GM12878 (cell line): Measurements from ENCODE around the gene PDILT. TPM values are rescaled to one million over a fixed set of nuclear protein-coding genes. Genes with fewer than 3 reads are reported as not detected.

Source experiments
- ATAC-seq: fragments of 200-7000 bp; cut with Tn5 transposase; 3 replicates; pipeline ENCODE4 v1.9.1; 2020; ENCODE audit warnings: mild to moderate bottlenecking, moderate library complexity
- BruUV-seq: library from RNA; stranded (reverse); fragments of 400-500 nt; replicated peaks from 2 replicates; lab custom pipeline; 2021; lab: Mats Ljungman, UMichigan
- CTCF ChIA-PET: fragments of 300-600 bp; sonication (Branson Sonifier 250); formaldehyde crosslinking; extraction: SDS; loops from one replicate; lab custom pipeline; 2021; ENCODE audit warnings: inconsistent platforms; lab: Yijun Ruan, JAX
- POLR2A ChIA-PET: fragments of 350-600 bp; formaldehyde crosslinking; extraction: SDS; loops from one replicate; lab custom pipeline; 2021; ENCODE audit warnings: inconsistent platforms; lab: Charles Lee
- RAD21 ChIA-PET: fragments of 300-600 bp; sonication (Branson Sonifier 250); formaldehyde crosslinking; loops from one replicate; lab custom pipeline; 2023; ENCODE audit warnings: antibody characterized with exemption; ENCODE audit not compliant: unreplicated experiment; lab: Charles Lee
- SMC1A ChIA-PET: fragments of 300-600 bp; sonication (Branson Sonifier 250); formaldehyde crosslinking; loops from one replicate; lab custom pipeline; 2023; ENCODE audit not compliant: unreplicated experiment, uncharacterized antibody; lab: Charles Lee
- DNase-seq: peaks from one replicate; pipeline ENCODE4 v3.0.0-alpha.2; 2011; ENCODE audit warnings: low read depth, low spot score
- FAIRE-seq: peaks from 3 replicates; lab custom pipeline; 2011; peaks lifted over from hg19 to GRCh38; lab: Jason Lieb, UNC
- H2AFZ ChIP-seq: 2 replicates; pipeline ENCODE4 v1.6.0; 2011; ENCODE audit warnings: low read depth, low read length, control low read depth; ENCODE audit not compliant: control insufficient read depth
- H3K27ac ChIP-seq: 2 replicates; pipeline ENCODE4 v1.5.1; 2011; ENCODE audit warnings: control low read depth; ENCODE audit not compliant: control insufficient read depth, insufficient read depth
- H3K27me3 ChIP-seq, 2 experiments: replicated peaks in 1 of 2; 2 replicates each; pipeline versions ENCODE4 v1.6.0 to v1.6.1; 2011; ENCODE audit warnings: low read length in 1 of 2; ENCODE audit not compliant: control insufficient read depth in 2 of 2, insufficient read depth in 2 of 2
- H3K36me3 ChIP-seq, 2 experiments: 2 replicates each; pipeline ENCODE4 v1.5.1; 2011; ENCODE audit warnings: low read length in 1 of 2; ENCODE audit not compliant: control insufficient read depth in 2 of 2, insufficient read depth in 2 of 2
- H3K4me1 ChIP-seq: 2 replicates; pipeline ENCODE4 v1.6.1; 2011; ENCODE audit warnings: mild to moderate bottlenecking, low read length, moderate library complexity, mixed read lengths; ENCODE audit not compliant: control insufficient read depth, insufficient read depth
- H3K4me2 ChIP-seq: 2 replicates; pipeline ENCODE4 v1.6.0; 2011; ENCODE audit warnings: control low read depth; ENCODE audit not compliant: control insufficient read depth, insufficient read depth
- H3K4me3 ChIP-seq: fragments of 200-600 bp; sonication (generic); 2 replicates; pipeline ENCODE4 v1.5.1; 2016
- H3K79me2 ChIP-seq: 2 replicates; pipeline ENCODE4 v1.6.0; 2011; ENCODE audit warnings: low read length; ENCODE audit not compliant: control insufficient read depth, insufficient read depth
- H3K9ac ChIP-seq: 2 replicates; pipeline ENCODE4 v1.8.0; 2011; ENCODE audit warnings: low read length, control low read depth, mixed read lengths; ENCODE audit not compliant: control insufficient read depth, insufficient read depth
- H3K9me3 ChIP-seq: replicated peaks from 3 replicates; pipeline ENCODE4 v1.5.1; 2011; ENCODE audit warnings: mild to moderate bottlenecking, low read length; ENCODE audit not compliant: control insufficient read depth, insufficient read depth
- H4K20me1 ChIP-seq: 2 replicates; pipeline ENCODE4 v1.6.0; 2011; ENCODE audit not compliant: control insufficient read depth, insufficient read depth
- DPF2 ChIP-seq: fragments of 450-650 bp; IDR thresholded peaks from 2 replicates; pipeline ENCODE4 v1.6.1; 2017; ENCODE audit warnings: mild to moderate bottlenecking
- FOXK2 ChIP-seq: fragments of 450-650 bp; IDR thresholded peaks from 2 replicates; pipeline ENCODE4 v1.6.1; 2017; ENCODE audit warnings: mild to moderate bottlenecking, moderate library complexity
- GATAD2B ChIP-seq: fragments of 450-650 bp; conservative IDR thresholded peaks from 2 replicates; pipeline ENCODE4 v1.6.1; 2017; ENCODE audit warnings: low read depth, mild to moderate bottlenecking, moderate library complexity
- JUNB ChIP-seq: IDR thresholded peaks from 2 replicates; pipeline ENCODE4 v1.6.1; 2016; ENCODE audit warnings: antibody characterized with exemption, mild to moderate bottlenecking
- KAT2A ChIP-seq: conservative IDR thresholded peaks from 2 replicates; pipeline ENCODE4 v1.6.1; 2011; ENCODE audit warnings: low read depth, low read length; ENCODE audit not compliant: control insufficient read depth
- NFYB ChIP-seq: IDR thresholded peaks from 2 replicates; pipeline ENCODE4 v1.6.1; 2011; ENCODE audit warnings: low read depth, mild to moderate bottlenecking, low read length, improper control_type of control experiment, moderate library complexity; ENCODE audit not compliant: insufficient read depth
- RAD51 ChIP-seq: fragments of 450-650 bp; IDR thresholded peaks from 2 replicates; pipeline ENCODE4 v1.6.1; 2016; ENCODE audit warnings: moderate library complexity, mild to moderate bottlenecking, inconsistent platforms
- SMC3 ChIP-seq: IDR thresholded peaks from 2 replicates; pipeline ENCODE4 v1.6.1; 2011; ENCODE audit warnings: low read length, improper control_type of control experiment, borderline replicate concordance
- SRF ChIP-seq, 2 experiments: IDR thresholded peaks; 2 replicates each; pipeline ENCODE4 v1.6.1; 2011; ENCODE audit warnings: low read depth in 2 of 2, low read length in 2 of 2, mild to moderate bottlenecking in 1 of 2, moderate library complexity in 1 of 2
- ZBED1 ChIP-seq: IDR thresholded peaks from 2 replicates; pipeline ENCODE4 v1.6.1; 2016; ENCODE audit warnings: borderline replicate concordance
- ZSCAN29 ChIP-seq: fragments of 450-650 bp; IDR thresholded peaks from 2 replicates; pipeline ENCODE4 v1.6.1; 2017; ENCODE audit warnings: mild to moderate bottlenecking, moderate library complexity
- WGBS: methylation state at CpG from one replicate; pipeline ENCODE4 v1.1.6; 2016; ENCODE audit warnings: low lambda C conversion rate; ENCODE audit not compliant: insufficient replicate concordance, insufficient coverage; ENCODE audit errors: missing lambda C conversion rate; 5-methylcytosine and 5-hydroxymethylcytosine counted together
- in situ Hi-C: fragments of 300-500 bp; cut with MboI; formaldehyde crosslinking; loops from 9 replicates; pipeline ENCODE4 v1.14.3; 2018; ENCODE audit warnings: mixed read lengths
- intact Hi-C: fragments of 100-400 bp; cut with micrococcal nuclease; formaldehyde crosslinking; loops from one replicate; pipeline ENCODE4 v1.14.2; 2022; ENCODE audit not compliant: unreplicated experiment
- polyA plus RNA-seq, 11 experiments: library from polyadenylated mRNA; depleted of rRNA in 4 of 11; unstranded in 6 of 11; stranded (reverse) in 5 of 11; fragments of >200 nt; fragmentation: Nextera tagmentation in 4 of 11; fragmentation: Illumina TruSeq in 1 of 11; extraction: Ambion mirVana in 4 of 11; extraction: Trizol in 1 of 11; gene quantifications; 1 replicate in 1 of 11; 2 replicates in 10 of 11; pipeline versions ENCODE4 v1.2.1 to v1.2.3, GENCODE V29; 2011 to 2016; ENCODE audit warnings: inconsistent platforms in 2 of 11, missing spikeins in 2 of 11, low read depth in 1 of 11
- total RNA-seq, 4 experiments: library from RNA; depleted of rRNA in 3 of 4; stranded (reverse); fragments of >200 nt in 3 of 4; fragmentation: Illumina TruSeq in 1 of 4; extraction: Trizol in 1 of 4; gene quantifications; 2 replicates each; pipeline versions ENCODE4 v1.2.1 to v1.2.3, GENCODE V29; 2013 to 2021

PDILT gene
- total and polyA plus RNA-seq, 10 of the 15 experiments (the other 5 are each of a cell fraction or from before 2014, with no cell fraction given) = not detected

- BruUV-seq = no TSS peak
- SMC1A ChIA-PET = no interaction called here
- WGBS = 41% methylated on average over 3 of the region's 3 CpGs
- TF ChIP-seq DPF2 (no peak), JUNB (no peak), ZSCAN29 (no peak), FOXK2 (no peak), NFYB (no peak), GATAD2B (no peak), SRF (IDR thresholded peaks at IDR 0.05; ENCODE audit: low read depth in 2 of 2, low read length in 2 of 2) (no peak), ZBED1 (no peak), RAD51 (no peak), SMC3 (no peak), KAT2A (no peak)
- TF ChIP-seq, all 136 proteins: peak for 0
- FAIRE-seq (no peak), DNase-seq (no peak), ATAC-seq (no peak)
- Histone ChIP-seq H2AFZ (no peak overlapping the region), H3K27me3 (no peaks in the 10 kb centered on the region), H3K9ac (no peak overlapping the region), H3K9me3 (no peaks in the 10 kb centered on the region), H3K79me2 (no peaks in the 10 kb centered on the region), H3K4me2 (no peak overlapping the region), H3K4me1 (no peaks in the 10 kb centered on the region), H3K27ac (no peak overlapping the region), H3K4me3 (no peak overlapping the region), H3K36me3 (no peaks in the 10 kb centered on the region), H4K20me1 (no peaks in the 10 kb centered on the region)
- intact Hi-C loops (no loop called here), in situ Hi-C loops (no loop called here)
- CTCF ChIA-PET = no interaction called here
- POLR2A ChIA-PET = no interaction called here
- RAD21 ChIA-PET = no interaction called here
Measured at GRCh38 chr16:20325005-20325404, 79.5 kb downstream of the PDILT start.
